RWPE2 (cell line): ENCODE data around the gene NUMB.
"Not testable (repeated sequence)": the region's sequence is repeated elsewhere in the genome, so short reads cannot be mapped to it uniquely, and the experiment has no call there.

ENCODE experiments used
- ATAC-seq: fragments of 200-7000 bp; cut with Tn5 transposase; 3 replicates; pipeline ENCODE4 v1.9.1; 2021; ENCODE audit warnings: low read depth
- DNase-seq: peaks from one replicate; pipeline ENCODE4 v3.0.0-alpha.2; 2020; ENCODE audit warnings: low spot score
- H3K27ac ChIP-seq: fragments of 450-650 bp; 2 replicates; pipeline ENCODE4 v1.5.1; 2017; ENCODE audit warnings: mild to moderate bottlenecking; ENCODE audit not compliant: poor library complexity, severe bottlenecking
- H3K27me3 ChIP-seq: fragments of 250-450 bp; sonication (Bioruptor Pico); 2 replicates; pipeline ENCODE4 v1.5.1; 2021; ENCODE audit warnings: mild to moderate bottlenecking, moderate library complexity; ENCODE audit not compliant: insufficient read depth, poor library complexity, severe bottlenecking
- H3K36me3 ChIP-seq: fragments of 250-450 bp; sonication (Bioruptor Pico); 2 replicates; pipeline ENCODE4 v1.5.1; 2020; ENCODE audit warnings: low read depth, mild to moderate bottlenecking, moderate library complexity
- H3K4me1 ChIP-seq: fragments of 250-450 bp; sonication (Bioruptor Pico); 2 replicates; pipeline ENCODE4 v1.5.1; 2021; ENCODE audit warnings: mild to moderate bottlenecking, moderate library complexity; ENCODE audit not compliant: insufficient read depth, poor library complexity, severe bottlenecking
- H3K4me3 ChIP-seq: fragments of 250-450 bp; sonication (Bioruptor Pico); 2 replicates; pipeline ENCODE4 v1.5.1; 2021; ENCODE audit warnings: mild to moderate bottlenecking, moderate library complexity; ENCODE audit not compliant: severe bottlenecking
- H3K9me3 ChIP-seq: fragments of 250-450 bp; sonication (Bioruptor Pico); 2 replicates; pipeline ENCODE4 v1.5.1; 2021; ENCODE audit warnings: mild to moderate bottlenecking, moderate library complexity; ENCODE audit not compliant: severe bottlenecking
- CTCF ChIP-seq: fragments of 450-650 bp; IDR thresholded peaks from one replicate; pipeline ENCODE4 v1.5.1; 2017; ENCODE audit warnings: mild to moderate bottlenecking, moderate library complexity; ENCODE audit not compliant: poor library complexity, severe bottlenecking

Gene NUMB

DNA sequence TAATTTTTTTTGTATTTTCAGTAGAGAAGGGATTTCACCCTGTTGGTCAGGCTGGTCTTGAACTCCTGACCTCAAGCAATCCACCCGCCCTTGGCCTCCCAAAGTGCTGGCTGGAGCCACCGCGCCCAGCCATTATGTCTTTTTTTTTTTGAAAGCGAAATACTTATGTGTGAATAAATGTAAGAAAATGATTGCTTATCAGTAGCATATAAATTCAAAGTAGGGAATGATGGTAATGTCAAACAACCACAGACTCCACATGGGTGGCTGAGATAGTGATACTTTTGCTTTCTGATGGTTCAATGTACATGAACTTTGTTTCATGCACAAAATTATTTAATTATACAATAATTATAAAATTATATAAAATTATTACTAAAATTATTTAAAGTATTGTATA is 145.2 kb downstream of the NUMB start:
- peaks cover 11% of the 10 kb centered on the region for H3K4me1 ChIP-seq
- H3K27ac ChIP-seq = no peak overlapping the region

GRCh38 chr14:73312687-73313086 is 145.7 kb downstream of the NUMB start:
- no peak overlapping the region for H3K27ac ChIP-seq
- H3K36me3 ChIP-seq = no peaks in the 10 kb centered on the region
- peaks cover 11% of the 10 kb centered on the region for H3K4me1 ChIP-seq
- TF ChIP-seq CTCF = no peak
- DNase-seq (no peak), ATAC-seq (no peak)
- no peak overlapping the region for H3K4me3 ChIP-seq
- no peaks in the 10 kb centered on the region for H3K27me3 ChIP-seq
- no peaks in the 10 kb centered on the region for H3K9me3 ChIP-seq

More for the DNA sequence above, 145.2 kb downstream of the NUMB start:
- ATAC-seq (no peak), DNase-seq (no peak)
- TF ChIP-seq CTCF = no peak
- H3K27me3 ChIP-seq = no peaks in the 10 kb centered on the region
- no peaks in the 10 kb centered on the region for H3K36me3 ChIP-seq
- no peaks in the 10 kb centered on the region for H3K9me3 ChIP-seq
- H3K4me3 ChIP-seq = no peak overlapping the region

- H3K27me3 ChIP-seq = no peaks in the 10 kb centered on the region
- peaks cover 11% of the 10 kb centered on the region for H3K4me1 ChIP-seq
Measured at GRCh38 chr14:73311708-73312030, 146.7 kb downstream of the NUMB start.

GRCh38 chr14:73309207-73309606 is 149.1 kb downstream of the NUMB start:
- H3K27me3 ChIP-seq, DNase-seq, ATAC-seq, H3K4me3 ChIP-seq, H3K36me3 ChIP-seq, H3K9me3 ChIP-seq, H3K27ac ChIP-seq: not testable (repeated sequence)
- peaks cover 11% of the 10 kb centered on the region for H3K4me1 ChIP-seq

More at GRCh38 chr14:73311708-73312030, 146.7 kb downstream of the NUMB start:
- Histone ChIP-seq H3K27ac (peak overlapping the region; percentile 29), H3K4me3 (no peak overlapping the region), H3K9me3 (no peaks in the 10 kb centered on the region), H3K36me3 (no peaks in the 10 kb centered on the region)
- TF ChIP-seq CTCF = no peak
- ATAC-seq = no peak
- no peak for DNase-seq

GRCh38 chr14:73307261-73307660 is 151.1 kb downstream of the NUMB start:
- no peak for ATAC-seq
- H3K4me1 ChIP-seq = peaks cover 11% of the 10 kb centered on the region
- H3K27ac ChIP-seq = no peak overlapping the region
- H3K9me3 ChIP-seq = no peaks in the 10 kb centered on the region
- no peak overlapping the region for H3K4me3 ChIP-seq
- H3K36me3 ChIP-seq = no peaks in the 10 kb centered on the region
- DNase-seq = no peak
- H3K27me3 ChIP-seq = no peaks in the 10 kb centered on the region
- no peak for TF ChIP-seq CTCF
